HCT116 (cell line): ENCODE data around the gene ZMYND10. TPM values are rescaled to one million over a fixed set of nuclear protein-coding genes. Genes with fewer than 3 reads are reported as not detected.

Experiments
- ATAC-seq: fragments of 200-7000 bp; cut with Tn5 transposase; 2 replicates; pipeline ENCODE4 v1.9.1; 2020; ENCODE audit warnings: mild to moderate bottlenecking, moderate library complexity
- BruUV-seq: library from RNA; stranded (reverse); fragments of 400-500 nt; replicated peaks from 2 replicates; lab custom pipeline; 2021; lab: Mats Ljungman, UMichigan
- CTCF ChIA-PET: fragments of 300-600 bp; sonication (Branson Sonifier 250); formaldehyde crosslinking; loops from one replicate; lab custom pipeline; 2021; ENCODE audit warnings: antibody characterized with exemption; lab: Charles Lee
- POLR2A ChIA-PET: fragments of 300-600, 350-600 bp; sonication (Branson Sonifier 250); formaldehyde crosslinking; loops from one replicate; lab custom pipeline; 2021; ENCODE audit warnings: antibody characterized with exemption; lab: Charles Lee
- RAD21 ChIA-PET, 2 experiments: fragments of 300-600 bp; sonication (Branson Sonifier 250); formaldehyde crosslinking; loops; one replicate each; lab custom pipeline; 2023; ENCODE audit warnings: low total read pairs in 2 of 2; ENCODE audit not compliant: uncharacterized antibody in 2 of 2, unreplicated experiment in 2 of 2, low non-redundant PET in 1 of 2; lab: Charles Lee
- DNase-seq: peaks from one replicate; pipeline ENCODE4 v3.0.0-alpha.2; 2010; ENCODE audit warnings: low read depth, low spot score
- H2AFZ ChIP-seq: fragments of 200-600 bp; shearing (Covaris generic), sonication (generic); 2 replicates; pipeline ENCODE4 v1.6.1; 2017; ENCODE audit warnings: low read depth, mixed run types, mixed read lengths, antibody characterized with exemption, low read length; ENCODE audit not compliant: poor library complexity, severe bottlenecking
- H3K27ac ChIP-seq: 2 replicates; pipeline ENCODE4 v1.5.1; 2012; ENCODE audit warnings: low read depth, low read length
- H3K27me3 ChIP-seq: fragments of 200-600 bp; sonication (generic); 2 replicates; pipeline ENCODE4 v1.6.1; 2016; ENCODE audit warnings: mixed run types, low read length, mixed read lengths; ENCODE audit not compliant: insufficient read depth
- H3K36me3 ChIP-seq, 2 experiments: fragments of 200-500 bp in 1 of 2; fragments of 200-600 bp in 1 of 2; sonication (Bioruptor generic) in 1 of 2; sonication (generic) in 1 of 2; 2 replicates each; pipeline versions ENCODE4 v1.5.1 to v1.6.1; 2014 to 2016; ENCODE audit warnings: low read length in 2 of 2, inconsistent platforms in 1 of 2, mixed read lengths in 1 of 2, mixed run types in 1 of 2; ENCODE audit not compliant: insufficient read depth in 2 of 2, control insufficient read depth in 1 of 2
- H3K4me1 ChIP-seq, 2 experiments: fragments of 200-600 bp in 1 of 2; sonication (generic) in 1 of 2; 2 replicates each; pipeline versions ENCODE4 v1.5.1 to v1.6.1; 2012 to 2017; ENCODE audit warnings: low read length in 2 of 2, inconsistent platforms in 1 of 2, mild to moderate bottlenecking in 1 of 2, mixed read lengths in 1 of 2, mixed run types in 1 of 2, moderate library complexity in 1 of 2; ENCODE audit not compliant: insufficient read depth in 2 of 2, control insufficient read depth in 1 of 2
- H3K4me2 ChIP-seq: fragments of 200-600 bp; sonication (generic); 2 replicates; pipeline ENCODE4 v1.6.1; 2017; ENCODE audit warnings: mixed run types, low read length, mixed read lengths
- H3K4me3 ChIP-seq, 2 experiments: fragments of 200-600 bp in 1 of 2; sonication (generic) in 1 of 2; replicated peaks in 1 of 2; 2 replicates each; pipeline ENCODE4 v1.5.1; 2011 to 2016; ENCODE audit warnings: low read length in 2 of 2, control low read depth in 1 of 2, low read depth in 1 of 2, mild to moderate bottlenecking in 1 of 2, mixed read lengths in 1 of 2, mixed run types in 1 of 2
- H3K79me2 ChIP-seq: fragments of 200-600 bp; sonication (generic); 2 replicates; pipeline ENCODE4 v1.6.1; 2017; ENCODE audit warnings: mild to moderate bottlenecking, mixed run types, low read length, moderate library complexity, mixed read lengths; ENCODE audit not compliant: insufficient read depth
- H3K9ac ChIP-seq: fragments of 200-600 bp; sonication (generic); 2 replicates; pipeline ENCODE4 v1.6.1; 2016; ENCODE audit warnings: low read length, mixed read lengths
- H3K9me2 ChIP-seq: fragments of 200-600 bp; sonication (generic), shearing (Covaris generic); 2 replicates; pipeline ENCODE4 v1.6.1; 2017; ENCODE audit warnings: mixed run types, mild to moderate bottlenecking, moderate library complexity; ENCODE audit not compliant: insufficient read depth
- H3K9me3 ChIP-seq, 2 experiments: fragments of 200-500 bp in 1 of 2; fragments of 200-600 bp in 1 of 2; sonication (Bioruptor generic) in 1 of 2; sonication (generic) in 1 of 2; 2 replicates each; pipeline ENCODE4 v1.6.1; 2014 to 2017; ENCODE audit warnings: low read length in 2 of 2, mixed read lengths in 2 of 2, inconsistent platforms in 1 of 2, low read depth in 1 of 2, mild to moderate bottlenecking in 1 of 2, mixed run types in 1 of 2, moderate library complexity in 1 of 2; ENCODE audit not compliant: control insufficient read depth in 1 of 2, insufficient read depth in 1 of 2
- H4K20me1 ChIP-seq: fragments of 200-600 bp; sonication (generic), shearing (Covaris generic); 2 replicates; pipeline ENCODE4 v1.6.1; 2017; ENCODE audit warnings: mixed run types, mild to moderate bottlenecking, moderate library complexity; ENCODE audit not compliant: insufficient read depth
- CBX3 ChIP-seq: IDR thresholded peaks from 2 replicates; pipeline ENCODE4 v1.6.1; 2012; ENCODE audit warnings: low read depth
- ELF1 ChIP-seq: IDR thresholded peaks from 2 replicates; pipeline ENCODE4 v1.6.1; 2012; ENCODE audit warnings: low read depth, borderline replicate concordance
- EZH2 ChIP-seq: fragments of 200-600 bp; sonication (generic); IDR thresholded peaks from 2 replicates; pipeline ENCODE4 v1.6.1; 2017; ENCODE audit warnings: antibody characterized with exemption, mixed run types
- JUND ChIP-seq: IDR thresholded peaks from 2 replicates; pipeline ENCODE4 v1.6.1; 2012
- SRF ChIP-seq: IDR thresholded peaks from 2 replicates; pipeline ENCODE4 v1.6.1; 2012; ENCODE audit warnings: low read depth
- intact Hi-C: fragments of 100-400 bp; cut with micrococcal nuclease; formaldehyde crosslinking; loops from 2 replicates; pipeline ENCODE4 v1.10.0; 2022
- total RNA-seq: library from RNA; stranded (reverse); gene quantifications from one replicate; pipeline ENCODE4 v1.2.1, GENCODE V29; 2021; ENCODE audit not compliant: unreplicated experiment
- TF ChIP-seq, protein P1 (sequence below): IDR thresholded peaks from 2 replicates; pipeline ENCODE4 v1.6.1; 2012
- TF ChIP-seq, protein P2 (sequence below): IDR thresholded peaks from 2 replicates; pipeline ENCODE4 v1.6.1; 2011; ENCODE audit warnings: mild to moderate bottlenecking, low read length, moderate library complexity; ENCODE audit not compliant: insufficient replicate concordance; ENCODE audit errors: extremely low read depth
- TF ChIP-seq, protein P3 (sequence below), 3 experiments: fragments of 200-600 bp in 1 of 3; sonication (generic) in 1 of 3; IDR thresholded peaks in 2 of 3; conservative IDR thresholded peaks in 1 of 3; 2 replicates each; pipeline ENCODE4 v1.5.1; 2012 to 2017; ENCODE audit warnings: low read depth in 2 of 3, low read length in 2 of 3, antibody characterized with exemption in 1 of 3, borderline replicate concordance in 1 of 3, control low read depth in 1 of 3, mild to moderate bottlenecking in 1 of 3, mixed read lengths in 1 of 3, mixed run types in 1 of 3, moderate library complexity in 1 of 3; ENCODE audit not compliant: insufficient read depth in 1 of 3

ZMYND10 gene
- total RNA-seq, 1 experiment from 2014 or later = 3.3 TPM

DNA sequence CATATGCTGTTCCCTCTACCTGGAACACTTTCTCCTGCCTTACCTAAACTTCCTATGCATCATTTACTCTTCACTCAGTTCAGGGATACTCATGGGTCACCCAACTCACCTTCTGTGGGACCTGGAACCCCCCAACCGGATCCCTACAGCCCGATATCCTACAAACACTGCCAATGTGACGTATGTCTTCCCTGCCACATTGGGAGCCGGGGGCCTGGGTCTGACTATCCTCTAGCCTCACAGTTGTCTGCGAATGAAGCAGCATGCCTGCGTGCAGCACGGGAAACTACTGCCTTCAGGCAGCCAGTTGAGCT is 4.6 kb upstream of the ZMYND10 start (continued):
- TF ChIP-seq, protein P1, sequence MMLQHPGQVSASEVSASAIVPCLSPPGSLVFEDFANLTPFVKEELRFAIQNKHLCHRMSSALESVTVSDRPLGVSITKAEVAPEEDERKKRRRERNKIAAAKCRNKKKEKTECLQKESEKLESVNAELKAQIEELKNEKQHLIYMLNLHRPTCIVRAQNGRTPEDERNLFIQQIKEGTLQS = no peak
- TF ChIP-seq ELF1 (no peak), SRF (no peak), EZH2 (no peak)
- TF ChIP-seq, protein P2, sequence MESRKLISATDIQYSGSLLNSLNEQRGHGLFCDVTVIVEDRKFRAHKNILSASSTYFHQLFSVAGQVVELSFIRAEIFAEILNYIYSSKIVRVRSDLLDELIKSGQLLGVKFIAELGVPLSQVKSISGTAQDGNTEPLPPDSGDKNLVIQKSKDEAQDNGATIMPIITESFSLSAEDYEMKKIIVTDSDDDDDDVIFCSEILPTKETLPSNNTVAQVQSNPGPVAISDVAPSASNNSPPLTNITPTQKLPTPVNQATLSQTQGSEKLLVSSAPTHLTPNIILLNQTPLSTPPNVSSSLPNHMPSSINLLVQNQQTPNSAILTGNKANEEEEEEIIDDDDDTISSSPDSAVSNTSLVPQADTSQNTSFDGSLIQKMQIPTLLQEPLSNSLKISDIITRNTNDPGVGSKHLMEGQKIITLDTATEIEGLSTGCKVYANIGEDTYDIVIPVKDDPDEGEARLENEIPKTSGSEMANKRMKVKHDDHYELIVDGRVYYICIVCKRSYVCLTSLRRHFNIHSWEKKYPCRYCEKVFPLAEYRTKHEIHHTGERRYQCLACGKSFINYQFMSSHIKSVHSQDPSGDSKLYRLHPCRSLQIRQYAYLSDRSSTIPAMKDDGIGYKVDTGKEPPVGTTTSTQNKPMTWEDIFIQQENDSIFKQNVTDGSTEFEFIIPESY = no peak
- TF ChIP-seq, all 23 proteins: peak for 0

DNA sequence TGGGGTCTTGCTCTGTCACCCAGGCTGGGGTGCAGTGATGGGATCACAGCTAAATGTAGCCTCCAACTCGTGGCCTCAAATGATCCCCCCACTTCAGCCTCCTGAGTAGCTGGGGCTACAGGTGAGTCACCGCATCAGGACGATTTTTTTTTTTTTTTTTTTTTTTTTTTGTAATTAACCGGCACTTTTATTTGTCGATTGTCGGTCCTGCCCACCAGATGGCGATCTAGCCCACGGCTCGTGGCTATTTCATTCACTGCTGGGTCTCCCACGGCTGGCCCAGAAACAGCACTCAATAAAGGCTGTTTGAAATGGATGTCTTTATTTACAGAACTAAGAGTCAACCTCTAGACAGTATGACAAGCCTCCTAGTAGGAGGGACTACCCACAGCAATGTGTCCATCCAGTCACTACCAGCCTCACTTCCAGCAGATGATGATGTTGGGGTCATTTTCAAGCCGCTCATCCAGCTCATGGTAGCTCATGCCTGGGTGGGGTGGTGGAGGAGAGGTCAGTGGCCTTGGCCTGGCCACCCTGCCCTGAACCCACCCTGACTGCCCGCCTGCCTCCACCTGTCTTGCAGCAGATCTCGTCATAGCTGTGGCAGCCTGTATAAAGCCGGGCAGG is 1.8 kb upstream of the ZMYND10 start:
- no peak for ATAC-seq
- no peak for DNase-seq
- no peaks in the 10 kb centered on the region for H4K20me1 ChIP-seq
- H3K4me2 ChIP-seq = no peak overlapping the region
- no peaks in the 10 kb centered on the region for H3K27me3 ChIP-seq
- H3K9me3 ChIP-seq = no peaks in the 10 kb centered on the region
- TF ChIP-seq, protein P3, sequence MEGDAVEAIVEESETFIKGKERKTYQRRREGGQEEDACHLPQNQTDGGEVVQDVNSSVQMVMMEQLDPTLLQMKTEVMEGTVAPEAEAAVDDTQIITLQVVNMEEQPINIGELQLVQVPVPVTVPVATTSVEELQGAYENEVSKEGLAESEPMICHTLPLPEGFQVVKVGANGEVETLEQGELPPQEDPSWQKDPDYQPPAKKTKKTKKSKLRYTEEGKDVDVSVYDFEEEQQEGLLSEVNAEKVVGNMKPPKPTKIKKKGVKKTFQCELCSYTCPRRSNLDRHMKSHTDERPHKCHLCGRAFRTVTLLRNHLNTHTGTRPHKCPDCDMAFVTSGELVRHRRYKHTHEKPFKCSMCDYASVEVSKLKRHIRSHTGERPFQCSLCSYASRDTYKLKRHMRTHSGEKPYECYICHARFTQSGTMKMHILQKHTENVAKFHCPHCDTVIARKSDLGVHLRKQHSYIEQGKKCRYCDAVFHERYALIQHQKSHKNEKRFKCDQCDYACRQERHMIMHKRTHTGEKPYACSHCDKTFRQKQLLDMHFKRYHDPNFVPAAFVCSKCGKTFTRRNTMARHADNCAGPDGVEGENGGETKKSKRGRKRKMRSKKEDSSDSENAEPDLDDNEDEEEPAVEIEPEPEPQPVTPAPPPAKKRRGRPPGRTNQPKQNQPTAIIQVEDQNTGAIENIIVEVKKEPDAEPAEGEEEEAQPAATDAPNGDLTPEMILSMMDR (IDR thresholded peaks at IDR 0.05 in 2 of 3, conservative IDR thresholded peaks at IDR 0.05 in 1 of 3; ENCODE audit: borderline replicate concordance in 1 of 3, insufficient read depth in 1 of 3, low read depth in 2 of 3, low read length in 2 of 3) = peak in 2 of 3 experiments; percentile 62 to 70; a peak in 4 of 6 replicates
- no peak for TF ChIP-seq CBX3
- TF ChIP-seq JUND = no peak
- H3K36me3 ChIP-seq = peaks cover 0 to 8% of the 10 kb centered on the region in 2 experiments; a peak in 1 of 4 replicates
- POLR2A ChIA-PET = interaction anchor here (1.3 to 2.0 kb wide), 2 partner anchors 10 to 195 kb away, joined by 4 to 5 read pairs; no protein-coding TSS in a partner anchor
- no TSS peak for BruUV-seq
- H3K4me1 ChIP-seq = peaks cover 11 to 44% of the 10 kb centered on the region in 2 experiments
- RAD21 ChIA-PET = interaction anchor here in 1 of 2 experiments (0.7 to 1.2 kb wide), 3 partner anchors 195 to 280 kb away, joined by 3 read pairs; partner anchors contain the start of gene CISH
- no peak overlapping the region for H3K9ac ChIP-seq
- H3K9me2 ChIP-seq = no peaks in the 10 kb centered on the region
- H3K4me3 ChIP-seq = no peak overlapping the region
- intact Hi-C loops = loop anchor here (1.0 to 5.0 kb wide), 2 partner anchors 203 to 265 kb away; partner anchors contain the start of gene CISH
- CTCF ChIA-PET = interaction anchor here (0.6 to 3.6 kb wide), 14 partner anchors 10 to 269 kb away, joined by 3 to 25 read pairs (median 3); partner anchors contain the start of genes CISH, HYAL3, NAA80 and TUSC2
- peaks cover 15% of the 10 kb centered on the region for H3K79me2 ChIP-seq
- no peak overlapping the region for H2AFZ ChIP-seq
- H3K27ac ChIP-seq = no peak overlapping the region
